KMS-11 (cell line): Measurements from ENCODE around the gene DUSP8.

Experiments used
- H2AFZ ChIP-seq: fragments of 200-600 bp; sonication (generic); 2 replicates; pipeline ENCODE4 v1.6.1; 2016; ENCODE audit warnings: antibody characterized with exemption, mixed run types, low read depth
- H3K27ac ChIP-seq: fragments of 200-600 bp; sonication (generic); 2 replicates; pipeline ENCODE4 v1.6.1; 2016; ENCODE audit warnings: mild to moderate bottlenecking, mixed run types
- H3K27me3 ChIP-seq: fragments of 200-600 bp; sonication (generic); 2 replicates; pipeline ENCODE4 v1.6.1; 2017; ENCODE audit warnings: mild to moderate bottlenecking, low read depth, mixed run types, moderate library complexity; ENCODE audit not compliant: insufficient read depth
- H3K36me3 ChIP-seq: fragments of 200-600 bp; sonication (generic); 2 replicates; pipeline ENCODE4 v1.6.1; 2017; ENCODE audit warnings: mild to moderate bottlenecking, mixed run types; ENCODE audit not compliant: insufficient read depth
- H3K4me1 ChIP-seq: fragments of 200-600 bp; sonication (generic); 2 replicates; pipeline ENCODE4 v1.6.1; 2016; ENCODE audit warnings: mild to moderate bottlenecking, low read depth, mixed run types; ENCODE audit not compliant: poor library complexity, severe bottlenecking
- H3K4me2 ChIP-seq: fragments of 200-600 bp; sonication (generic); 2 replicates; pipeline ENCODE4 v1.7.0; 2016; ENCODE audit warnings: mild to moderate bottlenecking, mixed run types
- H3K4me3 ChIP-seq: fragments of 200-600 bp; sonication (generic); IDR thresholded peaks from 2 replicates; pipeline ENCODE4 v1.6.1; 2017; ENCODE audit warnings: low read depth, low read length, mixed read lengths; ENCODE audit not compliant: insufficient read depth
- H3K79me2 ChIP-seq: fragments of 200-600 bp; sonication (generic); 2 replicates; pipeline ENCODE4 v1.6.1; 2016; ENCODE audit warnings: low read depth, mixed run types; ENCODE audit not compliant: insufficient read depth
- H3K9ac ChIP-seq: fragments of 200-600 bp; sonication (generic); 2 replicates; pipeline ENCODE4 v1.6.1; 2016; ENCODE audit warnings: mild to moderate bottlenecking, mixed run types
- H4K20me1 ChIP-seq: fragments of 200-600 bp; sonication (generic); 2 replicates; pipeline ENCODE4 v1.6.1; 2016; ENCODE audit warnings: mild to moderate bottlenecking, mixed run types; ENCODE audit not compliant: insufficient read depth
- CTCF ChIP-seq: fragments of 200-600 bp; sonication (generic); conservative IDR thresholded peaks from 2 replicates; pipeline ENCODE4 v1.6.1; 2017; ENCODE audit warnings: low read depth, mild to moderate bottlenecking, antibody characterized with exemption, low read length, moderate library complexity, mixed read lengths

DUSP8 gene

DNA sequence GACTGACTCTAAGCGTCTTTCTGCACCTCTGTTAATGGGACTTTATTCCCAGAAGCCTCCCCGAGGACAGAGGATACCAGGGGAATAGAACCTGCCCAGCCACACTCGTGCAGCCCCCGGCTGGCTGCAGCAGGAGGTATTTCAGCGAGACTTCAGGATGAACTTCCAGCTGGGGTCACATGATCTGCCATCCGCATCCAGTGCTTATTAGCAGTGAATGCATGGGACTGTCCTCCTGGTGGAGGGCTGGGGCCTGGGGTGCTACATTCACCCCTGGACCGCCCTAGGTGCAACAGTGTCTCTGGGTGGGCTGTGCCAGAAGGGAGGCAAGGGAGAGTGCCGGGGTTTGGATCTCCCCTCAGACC is 1.6 kb downstream of the DUSP8 start:
- Histone ChIP-seq H2AFZ (no peak overlapping the region), H3K36me3 (no peaks in the 10 kb centered on the region), H3K4me1 (no peaks in the 10 kb centered on the region), H3K9ac (no peak overlapping the region), H3K79me2 (no peaks in the 10 kb centered on the region), H3K27me3 (peaks cover 31% of the 10 kb centered on the region), H3K4me2 (no peak overlapping the region), H4K20me1 (no peaks in the 10 kb centered on the region), H3K4me3 (no peak overlapping the region), H3K27ac (no peak overlapping the region)
- TF ChIP-seq CTCF: no peak

DNA sequence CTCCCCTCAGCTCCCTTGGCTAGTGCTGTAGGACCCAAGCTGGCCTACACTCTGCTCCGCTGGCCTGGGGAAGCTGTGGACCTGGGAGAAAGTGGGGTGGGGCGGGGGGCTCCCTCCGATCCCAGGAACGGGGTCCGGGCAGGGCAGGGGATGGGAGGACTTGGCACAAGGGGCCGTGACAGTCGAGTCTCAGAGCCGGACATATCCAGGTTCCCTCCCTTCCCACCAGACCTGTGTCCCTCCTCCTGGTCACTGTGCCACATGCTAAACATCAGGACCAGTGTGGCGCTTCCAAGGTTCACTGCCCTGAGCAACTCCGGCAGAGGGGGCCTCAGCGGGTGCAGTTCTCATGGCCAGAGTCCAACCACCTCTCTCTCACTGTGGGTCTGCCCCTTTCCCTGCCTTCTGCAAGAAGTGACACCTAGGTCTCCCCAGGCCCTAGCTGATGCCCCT is 2.0 kb downstream of the DUSP8 start:
- no peaks in the 10 kb centered on the region for H3K36me3 ChIP-seq
- TF ChIP-seq CTCF: no peak

DNA sequence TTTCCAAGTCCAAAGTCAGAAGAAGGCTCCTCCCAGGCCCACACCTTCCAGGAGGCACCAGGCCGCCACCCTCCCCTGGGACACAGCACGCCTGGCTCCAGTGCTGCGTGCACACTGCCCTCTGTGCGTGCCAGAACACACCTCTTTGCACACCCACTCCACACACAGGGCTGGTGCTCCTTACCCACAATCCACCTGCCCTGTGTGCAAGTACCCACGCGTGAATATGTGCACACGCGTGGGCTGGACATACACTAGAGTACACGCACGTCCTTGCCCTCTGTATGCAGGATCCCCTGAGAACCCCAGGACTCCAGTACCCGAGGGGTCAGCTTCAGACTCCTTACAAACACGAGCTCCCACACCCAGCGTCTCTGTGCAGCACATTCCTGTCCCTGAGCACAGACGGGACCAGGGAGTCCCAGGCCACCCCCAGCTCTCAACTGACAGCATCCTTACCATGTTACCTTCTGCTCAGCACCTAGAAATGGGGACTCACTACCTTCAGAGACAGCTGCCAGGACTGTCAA is 2.8 kb downstream of the DUSP8 start:
- peaks cover 21% of the 10 kb centered on the region; the same call in 1 of the 2 replicates for H3K27me3 ChIP-seq
- no peaks in the 10 kb centered on the region for H4K20me1 ChIP-seq
- no peaks in the 10 kb centered on the region for H3K79me2 ChIP-seq
- TF ChIP-seq CTCF: no peak
- no peaks in the 10 kb centered on the region for H3K4me1 ChIP-seq
- no peak overlapping the region for H3K4me3 ChIP-seq
- H3K4me2 ChIP-seq: no peak overlapping the region
- no peaks in the 10 kb centered on the region for H3K36me3 ChIP-seq
- H3K9ac ChIP-seq: no peak overlapping the region
- H2AFZ ChIP-seq: no peak overlapping the region
- no peak overlapping the region for H3K27ac ChIP-seq

More for the DNA sequence above, 2.0 kb downstream of the DUSP8 start:
- H3K79me2 ChIP-seq: no peaks in the 10 kb centered on the region
- no peak overlapping the region for H3K4me2 ChIP-seq
- no peak overlapping the region for H3K27ac ChIP-seq
- no peak overlapping the region for H3K9ac ChIP-seq
- no peak overlapping the region for H3K4me3 ChIP-seq
- no peaks in the 10 kb centered on the region for H3K4me1 ChIP-seq
- peaks cover 26% of the 10 kb centered on the region for H3K27me3 ChIP-seq
- no peak overlapping the region for H2AFZ ChIP-seq
- H4K20me1 ChIP-seq: no peaks in the 10 kb centered on the region

DNA sequence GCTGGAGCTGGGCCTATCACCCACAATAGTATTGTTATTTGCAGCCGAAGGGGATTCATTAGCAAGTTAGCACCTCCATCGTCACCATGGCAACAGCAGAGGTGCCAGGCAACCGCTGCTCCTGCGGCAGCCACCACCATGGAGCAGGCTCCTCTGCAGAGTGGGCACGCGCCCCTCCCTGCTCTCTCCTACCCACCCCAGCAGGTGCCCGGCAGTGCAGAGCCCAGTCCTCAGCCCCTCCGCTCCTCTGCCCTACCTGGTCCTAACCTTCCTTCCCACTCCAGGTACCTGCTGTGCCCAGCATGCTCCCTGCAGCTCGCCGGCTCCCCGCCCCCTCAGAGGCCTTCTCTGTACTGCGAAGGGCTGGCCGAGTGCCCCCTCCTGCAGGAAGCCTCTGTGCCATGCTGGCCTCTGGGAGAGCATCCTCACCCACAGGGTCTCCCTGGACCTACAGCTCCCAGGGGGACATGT is 3.6 kb downstream of the DUSP8 start:
- H4K20me1 ChIP-seq: no peaks in the 10 kb centered on the region
- TF ChIP-seq CTCF: no peak
- no peak overlapping the region for H3K4me3 ChIP-seq
- H3K79me2 ChIP-seq: no peaks in the 10 kb centered on the region
- no peaks in the 10 kb centered on the region for H3K4me1 ChIP-seq
- no peak overlapping the region for H3K27ac ChIP-seq
- no peak overlapping the region for H3K4me2 ChIP-seq
- peaks cover 13% of the 10 kb centered on the region; the same call in 1 of the 2 replicates for H3K27me3 ChIP-seq
- no peak overlapping the region for H2AFZ ChIP-seq
- H3K9ac ChIP-seq: no peak overlapping the region
- H3K36me3 ChIP-seq: no peaks in the 10 kb centered on the region
